ENCODE measurements around the gene TAF10.
A peak's percentile ranks its signal among the peaks of the same experiment; 100 is the strongest.

TAF10 gene

GRCh38 chr11:6576471-6577373 is 35.3 kb downstream of the TAF10 start:
- peak; percentile 33 to 67 for DNase-seq

- no peak for DNase-seq
These were observed 37.0 kb downstream of the TAF10 start for GRCh38 chr11:6574816-6575715.

GRCh38 chr11:6572215-6572614 is 39.8 kb downstream of the TAF10 start:
- DNase-seq, result no peak

- no peak for DNase-seq
These were observed 40.5 kb downstream of the TAF10 start for GRCh38 chr11:6571434-6572008.

GRCh38 chr11:6570691-6571427 is 41.2 kb downstream of the TAF10 start:
- DNase-seq, result no peak

- DNase-seq, result no peak
These were observed 42.3 kb downstream of the TAF10 start for GRCh38 chr11:6569706-6570105.

GRCh38 chr11:6568191-6568918 is 43.7 kb downstream of the TAF10 start:
- no peak for DNase-seq

- DNase-seq, result no peak
These were observed 44.7 kb downstream of the TAF10 start for GRCh38 chr11:6567371-6567745.

- no peak for DNase-seq
These were observed 45.2 kb downstream of the TAF10 start for GRCh38 chr11:6566704-6567370.

- DNase-seq, result no peak
These were observed 45.9 kb downstream of the TAF10 start for GRCh38 chr11:6565988-6566703.

- no peak for DNase-seq
These were observed 46.7 kb downstream of the TAF10 start for GRCh38 chr11:6565325-6565724.

- DNase-seq, result no peak
These were observed 48.3 kb downstream of the TAF10 start for GRCh38 chr11:6563667-6564066.

GRCh38 chr11:6563121-6563619 is 48.8 kb downstream of the TAF10 start:
- DNase-seq, result no peak

- no peak for DNase-seq
These were observed 50.7 kb downstream of the TAF10 start for GRCh38 chr11:6561288-6561687.
